Subcutaneous adipose tissue (tissue), 4 donors: ENCODE results near the gene TRIM33. TPM values are rescaled to one million over a fixed set of nuclear protein-coding genes. Genes with fewer than 3 reads are reported as not detected.

Experiments
- total RNA-seq, 4 donors: library from RNA; depleted of rRNA; stranded (reverse); fragments of >200 nt; gene quantifications; one replicate each; pipeline ENCODE4 v1.1.0, GENCODE V29; 2016
- TF ChIP-seq, protein P1 (sequence below): fragments of 450-650 bp; IDR thresholded peaks from one replicate; pipeline ENCODE4 v1.5.1; 2016; ENCODE audit warnings: low read depth, mild to moderate bottlenecking, control low read depth, antibody characterized with exemption, moderate library complexity

The TRIM33 gene
- total RNA-seq, 4 donors from 2014 or later: 36.2 to 44.3 (median 38.7) TPM

DNA sequence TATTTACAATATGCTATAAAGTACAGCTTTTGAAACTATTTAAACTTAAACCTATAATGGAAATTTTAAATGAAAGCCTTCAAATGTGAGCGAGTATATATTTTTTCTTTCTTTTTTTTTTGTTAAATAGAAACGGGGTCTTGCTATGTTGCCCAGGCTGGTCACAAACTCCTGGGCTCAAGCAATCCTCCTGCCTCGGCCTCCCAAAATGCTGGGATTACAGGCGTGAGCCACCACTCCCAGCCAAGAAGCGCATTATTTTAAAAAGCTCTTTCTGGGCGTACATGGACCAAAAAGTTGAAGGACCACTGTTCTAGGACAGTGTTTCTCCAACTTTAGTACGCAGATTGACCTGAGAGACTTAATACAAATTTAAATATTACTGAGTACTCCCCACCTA is 87.5 kb downstream of the TRIM33 start:
- TF ChIP-seq, protein P1, sequence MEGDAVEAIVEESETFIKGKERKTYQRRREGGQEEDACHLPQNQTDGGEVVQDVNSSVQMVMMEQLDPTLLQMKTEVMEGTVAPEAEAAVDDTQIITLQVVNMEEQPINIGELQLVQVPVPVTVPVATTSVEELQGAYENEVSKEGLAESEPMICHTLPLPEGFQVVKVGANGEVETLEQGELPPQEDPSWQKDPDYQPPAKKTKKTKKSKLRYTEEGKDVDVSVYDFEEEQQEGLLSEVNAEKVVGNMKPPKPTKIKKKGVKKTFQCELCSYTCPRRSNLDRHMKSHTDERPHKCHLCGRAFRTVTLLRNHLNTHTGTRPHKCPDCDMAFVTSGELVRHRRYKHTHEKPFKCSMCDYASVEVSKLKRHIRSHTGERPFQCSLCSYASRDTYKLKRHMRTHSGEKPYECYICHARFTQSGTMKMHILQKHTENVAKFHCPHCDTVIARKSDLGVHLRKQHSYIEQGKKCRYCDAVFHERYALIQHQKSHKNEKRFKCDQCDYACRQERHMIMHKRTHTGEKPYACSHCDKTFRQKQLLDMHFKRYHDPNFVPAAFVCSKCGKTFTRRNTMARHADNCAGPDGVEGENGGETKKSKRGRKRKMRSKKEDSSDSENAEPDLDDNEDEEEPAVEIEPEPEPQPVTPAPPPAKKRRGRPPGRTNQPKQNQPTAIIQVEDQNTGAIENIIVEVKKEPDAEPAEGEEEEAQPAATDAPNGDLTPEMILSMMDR: no peak

DNA sequence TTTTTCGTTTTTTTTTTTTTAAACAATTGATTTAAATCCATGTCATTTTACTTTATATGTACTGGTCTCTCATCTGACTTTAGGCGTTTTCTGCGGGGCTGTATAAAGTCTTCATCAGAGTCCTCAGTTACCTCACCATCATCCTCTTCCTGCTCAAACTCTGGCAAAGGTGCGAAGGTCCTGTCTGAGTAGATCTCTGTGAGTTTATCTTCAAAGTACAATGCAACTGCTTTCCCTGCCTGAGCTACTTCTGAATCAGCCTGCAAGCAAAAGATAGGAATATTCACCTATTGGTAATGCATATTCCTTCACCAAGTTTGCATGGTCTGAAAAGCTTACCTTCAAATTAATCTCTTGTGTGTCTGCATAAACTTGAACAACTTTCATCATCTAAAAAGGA is 113.4 kb downstream of the TRIM33 start:
- TF ChIP-seq, protein P1: no peak

DNA sequence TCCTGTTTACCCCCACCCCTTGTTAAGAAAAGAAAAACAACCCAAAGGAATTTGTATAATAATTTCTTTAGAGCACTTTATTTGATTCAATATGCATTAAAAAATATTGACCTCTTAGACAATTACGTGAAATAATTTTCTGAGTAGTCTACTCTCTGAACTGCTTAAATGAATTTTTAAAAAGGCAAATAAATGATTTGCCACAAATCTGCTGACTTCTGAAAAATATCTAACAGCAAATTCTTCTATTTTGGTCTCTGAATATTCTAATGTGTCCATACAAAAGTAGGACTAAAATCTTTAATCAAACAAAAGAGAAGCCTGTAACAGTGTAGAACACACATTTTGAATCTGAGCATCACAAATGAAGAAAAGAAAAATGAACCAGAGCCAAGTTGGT is 115.1 kb downstream of the TRIM33 start:
- TF ChIP-seq, protein P1: no peak

DNA sequence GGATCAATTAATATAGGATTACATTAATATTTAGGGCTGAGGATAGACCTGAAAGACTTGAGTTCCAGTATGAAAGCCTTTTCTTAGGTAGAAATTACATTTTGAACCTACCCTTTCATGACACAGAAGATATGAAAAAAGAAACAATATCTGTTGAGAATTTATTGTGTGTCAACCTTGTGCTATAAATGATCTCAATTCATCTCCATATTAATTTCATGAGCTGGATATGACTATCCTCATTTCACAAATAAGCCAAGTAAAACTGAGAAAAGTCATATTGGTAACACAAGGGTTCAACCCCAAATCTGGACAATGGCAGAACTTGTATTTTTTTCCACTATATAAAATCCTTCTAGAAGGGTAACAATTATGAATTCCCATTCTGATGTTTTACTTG is 120.0 kb downstream of the TRIM33 start:
- TF ChIP-seq, protein P1: no peak

DNA sequence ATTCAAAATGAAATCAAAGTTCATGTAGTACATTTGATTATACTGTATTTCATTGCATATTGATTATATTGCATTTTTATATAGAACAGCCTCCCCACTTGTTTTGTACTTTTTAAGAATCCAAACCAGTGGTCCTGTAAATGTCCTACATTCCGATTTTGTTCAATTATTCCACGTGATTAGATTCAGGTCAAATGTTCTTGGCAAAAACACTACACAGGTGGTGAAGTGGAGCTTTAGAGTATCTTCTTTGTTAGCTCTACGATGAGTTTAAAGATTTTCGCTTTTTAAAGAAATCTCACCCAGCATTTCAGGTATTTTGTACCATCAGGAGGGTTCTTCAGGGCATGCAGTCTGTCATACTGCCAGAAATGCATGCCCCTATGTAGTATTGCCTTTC is 120.6 kb downstream of the TRIM33 start:
- TF ChIP-seq, protein P1: no peak

DNA sequence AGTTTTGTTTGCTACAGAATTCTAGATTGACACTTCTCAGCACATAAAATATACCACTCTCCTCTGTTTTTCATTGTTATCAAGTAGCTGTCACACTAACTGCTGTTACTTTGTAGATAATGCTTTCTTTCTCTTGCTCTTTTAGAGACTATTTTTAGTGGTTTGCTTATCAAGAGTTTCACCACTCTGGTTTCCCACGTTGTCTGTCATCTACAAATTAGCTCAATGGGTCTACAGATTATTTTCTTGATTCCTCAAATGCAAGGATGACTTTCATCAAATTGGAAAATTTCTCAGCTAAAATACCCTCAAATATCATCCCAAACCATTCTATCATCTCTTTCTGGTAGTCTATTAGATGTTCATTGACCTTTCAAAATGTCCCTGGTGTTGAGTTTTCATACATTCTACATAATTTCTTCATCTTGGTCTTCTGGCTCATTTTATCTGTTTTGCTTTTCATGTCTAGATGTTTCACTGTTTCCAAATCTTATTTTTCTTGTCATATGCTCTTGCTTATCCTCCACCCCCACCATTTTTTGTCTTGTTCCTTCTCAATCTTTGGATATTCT is 122.5 kb downstream of the TRIM33 start:
- TF ChIP-seq, protein P1: no peak

DNA sequence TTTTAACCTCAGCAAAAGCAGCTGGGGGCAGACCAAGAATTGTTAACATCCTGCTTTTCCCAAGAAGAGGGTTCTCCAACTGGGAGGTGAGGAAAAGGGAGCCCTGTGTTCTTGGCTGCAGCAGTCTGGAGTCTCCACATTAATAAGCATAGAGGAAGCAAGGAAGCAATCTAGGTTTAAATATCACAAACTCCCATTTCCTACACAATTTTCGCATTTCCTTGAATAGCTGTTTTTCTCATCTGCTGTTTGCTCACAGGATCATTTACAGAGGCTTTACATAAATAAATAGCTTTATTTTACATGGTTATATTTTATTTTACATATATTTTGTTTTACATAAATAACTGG is 124.0 kb downstream of the TRIM33 start:
- TF ChIP-seq, protein P1: no peak
